ENCODE measurements around the gene RPS10.

RPS10 gene

GRCh38 chr6:34370361-34370760 is 55.5 kb downstream of the RPS10 start:
- DNase-seq (ENCODE audit: low read depth) = no peak

GRCh38 chr6:34369385-34369784 is 56.5 kb downstream of the RPS10 start:
- no peak for DNase-seq (ENCODE audit: low read depth)
